K562 (cell line): ENCODE data around the gene TRIP10.

Experiments
- CTCFL ChIP-seq: IDR thresholded peaks from 2 replicates; pipeline ENCODE4 v1.6.1; 2011; ENCODE audit warnings: borderline replicate concordance, low read depth, mild to moderate bottlenecking, moderate library complexity, low read length; ENCODE audit not compliant: insufficient read depth, poor library complexity, severe bottlenecking
- ZC3H11A ChIP-seq: IDR thresholded peaks from 2 replicates; pipeline ENCODE4 v1.6.1; 2012; ENCODE audit warnings: low read depth, low read length, improper control_type of control experiment
- TF ChIP-seq, protein P1 (sequence below): fragments of 450-650 bp; IDR thresholded peaks from 2 replicates; pipeline ENCODE4 v1.6.1; 2016

DNA sequence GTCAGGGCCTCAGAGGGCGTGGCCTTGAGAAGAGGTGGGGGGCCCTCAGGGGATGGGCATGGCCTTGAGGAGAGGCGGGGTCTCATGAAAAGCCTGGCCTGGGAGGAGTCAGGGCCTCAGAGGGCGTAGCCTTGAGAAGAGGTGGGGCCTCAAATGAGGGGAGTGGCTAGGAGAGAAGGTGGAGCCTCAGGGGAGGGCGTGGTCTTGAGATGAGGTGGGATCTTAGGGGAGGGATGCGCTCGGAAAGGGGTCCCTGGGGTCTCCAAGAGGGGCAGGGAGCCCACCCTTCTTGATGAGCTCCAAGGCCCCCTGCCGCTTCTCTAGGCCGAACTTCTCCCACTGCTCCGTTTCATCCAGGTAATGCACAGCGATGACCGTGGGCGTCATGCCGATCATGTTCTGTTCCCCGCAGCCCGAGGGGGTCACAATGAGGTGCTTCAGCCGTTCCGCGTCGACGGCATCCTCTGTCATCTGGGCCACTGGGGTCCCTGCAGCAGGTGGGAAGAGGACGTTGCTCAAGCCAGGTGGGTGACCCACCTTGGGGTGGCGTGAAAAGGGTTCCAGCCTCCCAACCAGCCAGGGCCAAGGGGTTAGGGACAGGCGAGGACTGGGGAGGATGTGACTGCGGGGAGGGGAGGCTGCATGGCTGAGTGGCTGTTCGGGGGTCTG lies 45.2 kb upstream of the TRIP10 start:
- TF ChIP-seq CTCFL (no peak), ZC3H11A (no peak)
- TF ChIP-seq, protein P1, sequence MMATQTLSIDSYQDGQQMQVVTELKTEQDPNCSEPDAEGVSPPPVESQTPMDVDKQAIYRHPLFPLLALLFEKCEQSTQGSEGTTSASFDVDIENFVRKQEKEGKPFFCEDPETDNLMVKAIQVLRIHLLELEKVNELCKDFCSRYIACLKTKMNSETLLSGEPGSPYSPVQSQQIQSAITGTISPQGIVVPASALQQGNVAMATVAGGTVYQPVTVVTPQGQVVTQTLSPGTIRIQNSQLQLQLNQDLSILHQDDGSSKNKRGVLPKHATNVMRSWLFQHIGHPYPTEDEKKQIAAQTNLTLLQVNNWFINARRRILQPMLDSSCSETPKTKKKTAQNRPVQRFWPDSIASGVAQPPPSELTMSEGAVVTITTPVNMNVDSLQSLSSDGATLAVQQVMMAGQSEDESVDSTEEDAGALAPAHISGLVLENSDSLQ: no peak
